KMS-11 (cell line): ENCODE data around the gene RCC1.
"Not testable (repeated sequence)": the region's sequence is repeated elsewhere in the genome, so short reads cannot be mapped to it uniquely, and the experiment has no call there.

ENCODE experiments used
- H2AFZ ChIP-seq: fragments of 200-600 bp; sonication (generic); 2 replicates; pipeline ENCODE4 v1.6.1; 2016; ENCODE audit warnings: antibody characterized with exemption, mixed run types, low read depth
- H3K27ac ChIP-seq: fragments of 200-600 bp; sonication (generic); 2 replicates; pipeline ENCODE4 v1.6.1; 2016; ENCODE audit warnings: mild to moderate bottlenecking, mixed run types
- H3K27me3 ChIP-seq: fragments of 200-600 bp; sonication (generic); 2 replicates; pipeline ENCODE4 v1.6.1; 2017; ENCODE audit warnings: mild to moderate bottlenecking, low read depth, mixed run types, moderate library complexity; ENCODE audit not compliant: insufficient read depth
- H3K36me3 ChIP-seq: fragments of 200-600 bp; sonication (generic); 2 replicates; pipeline ENCODE4 v1.6.1; 2017; ENCODE audit warnings: mild to moderate bottlenecking, mixed run types; ENCODE audit not compliant: insufficient read depth
- H3K4me1 ChIP-seq: fragments of 200-600 bp; sonication (generic); 2 replicates; pipeline ENCODE4 v1.6.1; 2016; ENCODE audit warnings: mild to moderate bottlenecking, low read depth, mixed run types; ENCODE audit not compliant: poor library complexity, severe bottlenecking
- H3K4me2 ChIP-seq: fragments of 200-600 bp; sonication (generic); 2 replicates; pipeline ENCODE4 v1.7.0; 2016; ENCODE audit warnings: mild to moderate bottlenecking, mixed run types
- H3K4me3 ChIP-seq: fragments of 200-600 bp; sonication (generic); IDR thresholded peaks from 2 replicates; pipeline ENCODE4 v1.6.1; 2017; ENCODE audit warnings: low read depth, low read length, mixed read lengths; ENCODE audit not compliant: insufficient read depth
- H3K79me2 ChIP-seq: fragments of 200-600 bp; sonication (generic); 2 replicates; pipeline ENCODE4 v1.6.1; 2016; ENCODE audit warnings: low read depth, mixed run types; ENCODE audit not compliant: insufficient read depth
- H3K9ac ChIP-seq: fragments of 200-600 bp; sonication (generic); 2 replicates; pipeline ENCODE4 v1.6.1; 2016; ENCODE audit warnings: mild to moderate bottlenecking, mixed run types
- H4K20me1 ChIP-seq: fragments of 200-600 bp; sonication (generic); 2 replicates; pipeline ENCODE4 v1.6.1; 2016; ENCODE audit warnings: mild to moderate bottlenecking, mixed run types; ENCODE audit not compliant: insufficient read depth
- CTCF ChIP-seq: fragments of 200-600 bp; sonication (generic); conservative IDR thresholded peaks from 2 replicates; pipeline ENCODE4 v1.6.1; 2017; ENCODE audit warnings: low read depth, mild to moderate bottlenecking, antibody characterized with exemption, low read length, moderate library complexity, mixed read lengths

Gene RCC1

DNA sequence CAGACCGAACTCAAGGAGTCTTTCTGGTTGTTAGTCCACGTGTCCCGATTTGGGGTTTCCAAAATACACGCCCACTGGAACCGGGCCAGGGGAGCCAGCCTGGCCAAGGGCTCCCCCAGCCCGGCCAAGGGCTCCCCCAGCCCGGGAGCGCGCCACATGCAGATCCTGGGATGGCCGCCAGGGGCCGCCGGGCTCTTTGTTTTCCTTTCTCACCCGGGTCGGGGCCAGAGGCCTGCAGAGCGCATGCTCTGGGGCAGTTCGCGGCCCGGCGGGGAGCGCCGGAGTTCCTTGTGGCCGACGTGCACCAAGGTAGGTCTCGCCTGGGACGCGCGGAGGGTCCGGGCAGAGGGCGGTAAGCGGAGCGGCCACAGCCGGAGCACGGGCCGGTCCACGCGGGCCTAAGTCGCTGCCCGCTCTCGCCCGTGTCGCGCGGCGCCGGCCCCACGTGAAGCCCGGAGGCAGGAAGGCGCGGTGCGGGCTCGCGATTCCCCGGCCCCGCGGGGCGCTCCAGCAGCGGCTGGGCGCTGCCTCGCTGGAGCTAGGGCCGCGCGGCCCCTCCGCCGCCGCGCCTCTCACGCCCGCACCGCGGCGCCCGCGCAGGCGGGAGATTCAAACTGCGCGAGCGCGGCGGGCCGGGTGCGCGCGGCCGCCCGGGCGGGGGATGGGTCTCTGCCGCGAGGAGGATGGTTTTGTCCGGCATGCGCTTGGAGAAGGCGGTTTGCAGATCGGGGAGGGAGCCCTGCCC lies 12.3 kb downstream of the RCC1 start:
- H3K79me2 ChIP-seq: peaks cover 45% of the 10 kb centered on the region
- H3K27me3 ChIP-seq: no peaks in the 10 kb centered on the region
- H3K4me2 ChIP-seq: peak overlapping the region; percentile 88
- H3K36me3 ChIP-seq: no peaks in the 10 kb centered on the region
- H3K9ac ChIP-seq: peak overlapping the region; percentile 92
- peaks cover 57% of the 10 kb centered on the region for H3K4me1 ChIP-seq
- H2AFZ ChIP-seq: peak overlapping the region; percentile 25
- peak overlapping the region; percentile 75 for H3K4me3 ChIP-seq
- H3K27ac ChIP-seq: peak overlapping the region; percentile 87
- peak; percentile 92 for TF ChIP-seq CTCF
- no peaks in the 10 kb centered on the region for H4K20me1 ChIP-seq

DNA sequence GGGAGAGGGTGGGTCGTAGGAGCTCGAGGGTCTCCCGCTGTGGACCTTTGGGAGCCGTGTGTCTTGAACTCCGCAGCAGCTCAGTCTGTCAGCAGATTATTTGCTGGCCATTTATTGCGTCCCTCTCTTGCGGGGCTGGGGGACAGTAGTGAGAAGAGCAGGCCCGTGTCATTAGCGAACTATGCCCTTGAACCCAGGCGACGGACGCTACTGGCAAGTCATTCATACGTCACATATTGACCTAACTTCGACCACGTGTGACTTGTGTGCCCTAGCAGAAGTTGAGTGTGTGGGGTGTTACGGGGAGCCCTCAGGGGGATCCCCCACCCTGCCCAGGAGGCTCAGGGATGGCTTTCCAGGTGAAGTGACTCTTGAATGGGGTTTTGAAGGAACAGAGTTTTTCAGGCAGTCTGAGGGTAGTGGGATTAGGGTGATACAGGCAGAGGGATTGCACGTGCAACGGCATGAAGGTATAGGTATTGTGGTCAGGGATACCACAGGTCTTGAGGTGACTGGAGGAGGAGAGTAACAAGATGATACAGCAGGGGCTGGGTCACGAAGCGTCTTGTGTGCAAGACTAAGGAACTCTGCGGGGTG lies 13.0 kb downstream of the RCC1 start:
- Histone ChIP-seq H3K4me1 (peaks cover 50% of the 10 kb centered on the region), H3K27me3 (no peaks in the 10 kb centered on the region), H2AFZ (peak overlapping the region; percentile 25; the same call in 1 of the 2 replicates), H4K20me1 (no peaks in the 10 kb centered on the region), H3K79me2 (peaks cover 51% of the 10 kb centered on the region), H3K9ac (peak overlapping the region; percentile 92), H3K4me3 (peak overlapping the region; percentile 75), H3K27ac (peak overlapping the region; percentile 87), H3K4me2 (peak overlapping the region; percentile 88), H3K36me3 (no peaks in the 10 kb centered on the region)
- no peak for TF ChIP-seq CTCF

DNA sequence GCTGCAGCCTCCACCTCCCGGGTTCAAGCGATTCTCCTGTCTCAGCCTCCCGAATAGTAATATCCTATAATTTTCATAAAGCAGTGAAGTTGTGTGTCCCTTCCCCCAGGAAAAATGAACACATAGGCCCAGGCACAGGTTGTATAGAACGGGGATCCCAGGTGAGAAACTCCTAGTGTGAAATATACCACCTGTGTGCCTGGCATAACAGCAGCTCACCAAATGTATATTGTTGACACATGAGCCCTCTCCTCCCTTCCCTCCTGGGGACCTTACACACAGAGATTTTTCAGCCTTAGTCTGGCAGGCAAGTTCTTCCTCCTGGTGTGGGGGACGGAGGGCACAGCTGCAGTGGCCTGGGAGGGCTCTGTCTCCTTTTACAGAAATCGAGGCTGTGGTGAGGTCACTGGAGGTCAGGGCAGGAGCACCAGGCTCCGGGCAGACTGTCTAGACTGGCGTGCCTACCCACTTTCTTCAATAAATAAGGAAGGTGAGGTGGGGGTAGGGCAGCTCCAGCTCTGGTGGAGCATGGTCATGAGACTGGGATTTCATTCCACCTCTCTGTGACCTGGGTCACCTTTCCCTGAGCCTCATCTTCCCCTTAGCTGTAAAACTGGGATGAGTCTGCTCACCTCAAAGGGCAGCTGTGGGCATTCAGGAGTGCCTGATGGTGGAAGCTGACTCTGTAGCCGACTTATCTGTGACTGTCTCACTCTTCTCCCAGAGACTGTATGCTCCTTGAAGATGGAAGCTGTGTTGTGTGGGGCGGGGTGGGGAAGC lies 14.3 kb downstream of the RCC1 start:
- H3K9ac ChIP-seq: no peak overlapping the region; the same call in 1 of the 2 replicates
- peaks cover 64% of the 10 kb centered on the region for H3K79me2 ChIP-seq
- H3K36me3 ChIP-seq: no peaks in the 10 kb centered on the region
- no peaks in the 10 kb centered on the region for H3K27me3 ChIP-seq
- peaks cover 43% of the 10 kb centered on the region for H3K4me1 ChIP-seq
- no peak overlapping the region for H3K27ac ChIP-seq
- no peak overlapping the region for H2AFZ ChIP-seq
- H3K4me3 ChIP-seq: no peak overlapping the region
- H3K4me2 ChIP-seq: peak overlapping the region; percentile 88; the same call in 1 of the 2 replicates
- no peaks in the 10 kb centered on the region for H4K20me1 ChIP-seq
- no peak for TF ChIP-seq CTCF

- not testable (repeated sequence) for H4K20me1 ChIP-seq, H3K4me3 ChIP-seq, H2AFZ ChIP-seq, H3K4me2 ChIP-seq, H3K27ac ChIP-seq, H3K27me3 ChIP-seq, H3K36me3 ChIP-seq, H3K9ac ChIP-seq
- Histone ChIP-seq H3K79me2 (peaks cover 71% of the 10 kb centered on the region), H3K4me1 (peaks cover 37% of the 10 kb centered on the region)
These were observed 15.0 kb downstream of the RCC1 start for GRCh38 chr1:28520796-28521195.
